ENCODE measurements around the gene PAMR1. TPM values are rescaled to one million over a fixed set of nuclear protein-coding genes. Genes with fewer than 3 reads are reported as not detected.

Gene PAMR1
- total RNA-seq, 1 experiment from 2014 or later = not detected

DNA sequence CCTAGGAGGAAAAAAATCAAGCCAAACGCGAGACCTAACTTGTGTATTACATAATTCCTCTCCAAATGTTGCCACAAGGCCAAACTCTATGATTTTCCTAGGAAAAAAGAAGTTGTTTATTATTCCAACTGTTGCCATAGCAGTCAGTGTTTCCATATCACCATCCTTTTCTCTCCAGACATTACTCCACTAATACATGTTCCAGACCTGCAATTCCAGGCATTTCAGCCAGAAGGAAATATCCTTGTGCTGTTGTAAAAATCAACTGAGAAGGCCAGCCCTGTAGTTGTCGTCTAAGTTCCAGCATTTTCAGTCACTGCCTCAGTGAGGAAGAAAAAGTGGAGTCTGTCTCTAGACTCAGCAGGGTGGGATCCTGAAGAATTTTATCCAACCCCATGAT lies 33.1 kb upstream of the PAMR1 start:
- CTCF ChIA-PET = no interaction called here

DNA sequence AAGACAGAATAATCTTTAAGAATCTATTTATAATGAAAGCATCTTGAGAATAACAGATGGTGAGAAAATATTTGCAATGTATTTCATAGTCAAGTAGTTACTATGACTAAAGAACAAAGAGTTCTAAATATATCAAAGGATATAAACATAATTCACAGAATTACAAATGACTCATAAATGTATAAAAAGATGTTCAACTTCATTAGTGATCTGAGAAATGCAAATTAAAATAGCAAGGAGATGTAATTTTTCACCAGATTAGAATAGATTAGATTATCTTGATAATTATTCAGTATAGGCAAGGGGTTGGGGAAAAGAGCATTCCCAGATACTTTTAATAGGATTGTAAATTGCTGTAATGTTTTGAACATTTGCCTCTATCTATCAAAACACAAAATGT lies 30.1 kb upstream of the PAMR1 start:
- no peaks in the 10 kb centered on the region for H3K9me3 Mint-ChIP-seq (ENCODE audit: low read depth, unreplicated experiment)
- intact Hi-C loops (cut with micrococcal nuclease; ENCODE audit: unreplicated experiment) = no loop called here
- no peak for TF ChIP-seq CTCF (IDR thresholded peaks at IDR 0.05; ENCODE audit: unreplicated experiment)
- H3K27me3 Mint-ChIP-seq (ENCODE audit: unreplicated experiment) = peaks cover 82% of the 10 kb centered on the region
- no TSS peak for BruUV-seq (replicated peaks)
- CTCF ChIA-PET = no interaction called here
- H3K36me3 Mint-ChIP-seq (ENCODE audit: insufficient read depth, unreplicated experiment) = no peaks in the 10 kb centered on the region
- no peak overlapping the region for H3K4me3 Mint-ChIP-seq (ENCODE audit: low read depth, unreplicated experiment)
- no peaks in the 10 kb centered on the region for H3K4me1 Mint-ChIP-seq (ENCODE audit: low read depth, unreplicated experiment)
- no peak overlapping the region for H3K27ac Mint-ChIP-seq (ENCODE audit: unreplicated experiment)
- DNase-seq = no peak

More for the DNA sequence above, 33.1 kb upstream of the PAMR1 start:
- no peak overlapping the region for H3K4me3 Mint-ChIP-seq (ENCODE audit: low read depth, unreplicated experiment)
- DNase-seq = no peak
- H3K27ac Mint-ChIP-seq (ENCODE audit: unreplicated experiment) = no peak overlapping the region
- TF ChIP-seq CTCF (IDR thresholded peaks at IDR 0.05; ENCODE audit: unreplicated experiment) = no peak
- H3K4me1 Mint-ChIP-seq (ENCODE audit: low read depth, unreplicated experiment) = no peaks in the 10 kb centered on the region
- BruUV-seq (replicated peaks) = no TSS peak
- intact Hi-C loops (cut with micrococcal nuclease; ENCODE audit: unreplicated experiment) = no loop called here
- H3K36me3 Mint-ChIP-seq (ENCODE audit: insufficient read depth, unreplicated experiment) = no peaks in the 10 kb centered on the region
- H3K27me3 Mint-ChIP-seq (ENCODE audit: unreplicated experiment) = peaks cover 83% of the 10 kb centered on the region
- H3K9me3 Mint-ChIP-seq (ENCODE audit: low read depth, unreplicated experiment) = no peaks in the 10 kb centered on the region

GRCh38 chr11:35554491-35555437 lies 29.3 kb upstream of the PAMR1 start:
- H3K4me1 Mint-ChIP-seq (ENCODE audit: low read depth, unreplicated experiment) = no peaks in the 10 kb centered on the region
- no peak for TF ChIP-seq CTCF (IDR thresholded peaks at IDR 0.05; ENCODE audit: unreplicated experiment)
- intact Hi-C loops (cut with micrococcal nuclease; ENCODE audit: unreplicated experiment) = no loop called here
- peaks cover 82% of the 10 kb centered on the region for H3K27me3 Mint-ChIP-seq (ENCODE audit: unreplicated experiment)
- H3K36me3 Mint-ChIP-seq (ENCODE audit: insufficient read depth, unreplicated experiment) = no peaks in the 10 kb centered on the region
- H3K27ac Mint-ChIP-seq (ENCODE audit: unreplicated experiment) = no peak overlapping the region
- H3K9me3 Mint-ChIP-seq (ENCODE audit: low read depth, unreplicated experiment) = no peaks in the 10 kb centered on the region
- no peak for DNase-seq
- no peak overlapping the region for H3K4me3 Mint-ChIP-seq (ENCODE audit: low read depth, unreplicated experiment)
- CTCF ChIA-PET = no interaction called here
- no TSS peak for BruUV-seq (replicated peaks)

GRCh38 chr11:35553831-35554230 lies 28.4 kb upstream of the PAMR1 start:
- Mint-ChIP-seq H3K9me3 (ENCODE audit: low read depth, unreplicated experiment) (no peaks in the 10 kb centered on the region), H3K4me3 (ENCODE audit: low read depth, unreplicated experiment) (no peak overlapping the region), H3K36me3 (ENCODE audit: insufficient read depth, unreplicated experiment) (no peaks in the 10 kb centered on the region), H3K27me3 (ENCODE audit: unreplicated experiment) (peaks cover 82% of the 10 kb centered on the region), H3K27ac (ENCODE audit: unreplicated experiment) (no peak overlapping the region), H3K4me1 (ENCODE audit: low read depth, unreplicated experiment) (no peaks in the 10 kb centered on the region)
- intact Hi-C loops (cut with micrococcal nuclease; ENCODE audit: unreplicated experiment) = no loop called here
- BruUV-seq (replicated peaks) = no TSS peak
- no peak for TF ChIP-seq CTCF (IDR thresholded peaks at IDR 0.05; ENCODE audit: unreplicated experiment)
- CTCF ChIA-PET = no interaction called here
- no peak for DNase-seq

All from Calu3 (cell line).